SK-N-SH (cell line): ENCODE results near the gene PLOD1. TPM values are rescaled to one million over a fixed set of nuclear protein-coding genes. Genes with fewer than 3 reads are reported as not detected.

Experiments
- CTCF ChIA-PET: fragments of 300-600, 350-600 bp; formaldehyde crosslinking; extraction: SDS; loops from one replicate; lab custom pipeline; 2021; lab: Yijun Ruan, JAX
- POLR2A ChIA-PET: fragments of 350-600 bp; sonication (Branson Sonifier 250); formaldehyde crosslinking; extraction: SDS; loops from one replicate; lab custom pipeline; 2020; ENCODE audit warnings: antibody characterized with exemption, inconsistent platforms; lab: Yijun Ruan, JAX
- DNase-seq: peaks from one replicate; pipeline ENCODE4 v3.0.0; 2012
- H2AFZ ChIP-seq: fragments of 200-600 bp; sonication (generic); 2 replicates; pipeline ENCODE4 v1.8.1; 2016; ENCODE audit warnings: antibody characterized with exemption, mild to moderate bottlenecking, low read depth
- H3F3A ChIP-seq: fragments of 200-600 bp; sonication (generic); replicated peaks from 2 replicates; pipeline ENCODE3; 2016; ENCODE audit warnings: antibody characterized with exemption, mild to moderate bottlenecking; ENCODE audit not compliant: insufficient read depth
- H3K27ac ChIP-seq, 2 experiments: fragments of 200-500 bp in 1 of 2; fragments of 200-600 bp in 1 of 2; sonication (Bioruptor generic) in 1 of 2; sonication (generic), shearing (Covaris generic) in 1 of 2; 2 replicates each; pipeline versions ENCODE4 v1.5.1 to v1.6.1; 2014 to 2016; ENCODE audit warnings: low read depth in 2 of 2, inconsistent platforms in 1 of 2, low read length in 1 of 2, mild to moderate bottlenecking in 1 of 2, mixed read lengths in 1 of 2
- H3K27me3 ChIP-seq: fragments of 200-600 bp; sonication (generic), shearing (Covaris generic); 2 replicates; pipeline ENCODE4 v1.6.1; 2016; ENCODE audit warnings: mixed run types; ENCODE audit not compliant: insufficient read depth
- H3K36me3 ChIP-seq, 2 experiments: fragments of 200-500 bp in 1 of 2; fragments of 200-600 bp in 1 of 2; sonication (Bioruptor generic) in 1 of 2; sonication (generic) in 1 of 2; replicated peaks in 1 of 2; 2 replicates each; pipeline versions ENCODE3 to v1.5.1; 2014 to 2016; ENCODE audit warnings: low read length in 1 of 2, mild to moderate bottlenecking in 1 of 2; ENCODE audit not compliant: insufficient read depth in 2 of 2, control insufficient read depth in 1 of 2
- H3K4me1 ChIP-seq, 2 experiments: fragments of 200-500 bp in 1 of 2; fragments of 200-600 bp in 1 of 2; sonication (Bioruptor generic) in 1 of 2; sonication (generic), shearing (Covaris generic) in 1 of 2; 2 replicates each; pipeline versions ENCODE4 v1.5.1 to v1.6.1; 2014 to 2016; ENCODE audit warnings: low read depth in 1 of 2, low read length in 1 of 2, mixed run types in 1 of 2; ENCODE audit not compliant: insufficient read depth in 2 of 2, control insufficient read depth in 1 of 2
- H3K4me2 ChIP-seq: fragments of 200-600 bp; sonication (generic), shearing (Covaris generic); 2 replicates; pipeline ENCODE4 v1.6.1; 2017; ENCODE audit warnings: mixed run types
- H3K4me3 ChIP-seq, 2 experiments: fragments of 200-500 bp in 1 of 2; fragments of 200-600 bp in 1 of 2; sonication (Bioruptor generic) in 1 of 2; sonication (generic), shearing (Covaris generic) in 1 of 2; 2 replicates each; pipeline versions ENCODE4 v1.5.1 to v1.8.1; 2014 to 2016; ENCODE audit warnings: low read depth in 2 of 2, inconsistent platforms in 1 of 2, low read length in 1 of 2, mild to moderate bottlenecking in 1 of 2, mixed read lengths in 1 of 2, moderate library complexity in 1 of 2
- H3K79me2 ChIP-seq: fragments of 200-600 bp; sonication (generic); 2 replicates; pipeline ENCODE4 v1.8.1; 2017; ENCODE audit warnings: mild to moderate bottlenecking; ENCODE audit not compliant: insufficient read depth
- H3K9ac ChIP-seq: fragments of 200-600 bp; sonication (generic); 2 replicates; pipeline ENCODE4 v1.6.1; 2017; ENCODE audit warnings: mixed run types
- H3K9me2 ChIP-seq: fragments of 200-600 bp; sonication (generic); 2 replicates; pipeline ENCODE4 v1.6.1; 2017; ENCODE audit warnings: mixed run types
- H3K9me3 ChIP-seq: fragments of 200-600 bp; sonication (generic); 2 replicates; pipeline ENCODE4 v1.6.1; 2017; ENCODE audit warnings: mixed run types, mild to moderate bottlenecking, moderate library complexity
- H4K20me1 ChIP-seq: fragments of 200-600 bp; sonication (generic); 2 replicates; pipeline ENCODE4 v1.6.1; 2017; ENCODE audit warnings: mild to moderate bottlenecking, mixed run types; ENCODE audit not compliant: insufficient read depth
- CHD2 ChIP-seq: fragments of 150-350 bp; IDR thresholded peaks from 2 replicates; pipeline ENCODE4 v1.6.1; 2018; ENCODE audit warnings: low read length; ENCODE audit not compliant: partially characterized antibody
- ELF1 ChIP-seq: IDR thresholded peaks from 2 replicates; pipeline ENCODE4 v1.4.0; 2012
- EP300 ChIP-seq, 2 experiments: IDR thresholded peaks; 2 replicates each; pipeline versions ENCODE4 v1.4.0 to v1.6.1; 2012; ENCODE audit warnings: borderline replicate concordance in 1 of 2, low read depth in 1 of 2, low read length in 1 of 2
- GATA2 ChIP-seq: sonication (generic); formaldehyde crosslinking; IDR thresholded peaks from 2 replicates; pipeline ENCODE4 v1.5.0; 2020; ENCODE audit warnings: mild to moderate bottlenecking, missing genetic modification reagents
- IRF3 ChIP-seq: fragments of 150-350 bp; IDR thresholded peaks from 2 replicates; pipeline ENCODE4 v1.6.1; 2016; ENCODE audit warnings: mild to moderate bottlenecking, low read depth, low read length
- MAX ChIP-seq: IDR thresholded peaks from 2 replicates; pipeline ENCODE4 v1.4.0; 2012; ENCODE audit warnings: low read depth
- MEF2A ChIP-seq: IDR thresholded peaks from 2 replicates; pipeline ENCODE4 v1.4.0; 2012; ENCODE audit warnings: low read depth, borderline replicate concordance
- RCOR1 ChIP-seq: fragments of 150-350 bp; IDR thresholded peaks from 2 replicates; pipeline ENCODE4 v1.6.1; 2017; ENCODE audit warnings: antibody characterized with exemption, low read length
- RFX5 ChIP-seq: IDR thresholded peaks from 2 replicates; pipeline ENCODE4 v1.6.1; 2012; ENCODE audit warnings: mild to moderate bottlenecking, improper control_type of control experiment, low read length
- RXRA ChIP-seq: IDR thresholded peaks from 2 replicates; pipeline ENCODE4 v1.4.0; 2012; ENCODE audit warnings: low read depth, mild to moderate bottlenecking, borderline replicate concordance
- TCF12 ChIP-seq: IDR thresholded peaks from 2 replicates; pipeline ENCODE4 v1.4.0; 2012
- WGBS: methylation state at CpG from one replicate; pipeline ENCODE4 v1.1.6; 2017; ENCODE audit warnings: low lambda C conversion rate; 5-methylcytosine and 5-hydroxymethylcytosine counted together
- polyA plus RNA-seq, 3 experiments: library from polyadenylated mRNA; depleted of rRNA; stranded (reverse); fragments of >200 nt; gene quantifications; 2 replicates each; pipeline ENCODE4 v1.2.3, GENCODE V29; 2012

The PLOD1 gene
- polyA plus RNA-seq, 1 of the 3 experiments (the other 2 are of a cell fraction): 257 TPM

GRCh38 chr1:11998636-11999035 lies 64.1 kb downstream of the PLOD1 start:
- H3F3A ChIP-seq: peaks cover 6% of the 10 kb centered on the region
- no peaks in the 10 kb centered on the region for H3K27me3 ChIP-seq
- H3K4me2 ChIP-seq: no peak overlapping the region
- no peaks in the 10 kb centered on the region for H3K9me2 ChIP-seq
- TF ChIP-seq TCF12: no peak
- no peak for TF ChIP-seq RFX5
- TF ChIP-seq MAX: no peak
- no peak for TF ChIP-seq RCOR1
- no peak for TF ChIP-seq IRF3
- ChIA-PET POLR2A (no interaction called here), CTCF (interaction anchor here (0.6 to 1.0 kb wide), 2 partner anchors 18 to 762 kb away, joined by 3 read pairs; partner anchors contain the start of gene MFN2)
- DNase-seq: no peak
- H3K4me3 ChIP-seq: no peak overlapping the region
- H3K9ac ChIP-seq: no peak overlapping the region
- peaks cover 31 to 56% of the 10 kb centered on the region in 2 experiments for H3K36me3 ChIP-seq
- WGBS: 96% methylated on average over 5 of the region's 5 CpGs
- no peak overlapping the region for H3K27ac ChIP-seq
- no peak overlapping the region for H2AFZ ChIP-seq
- H3K9me3 ChIP-seq: no peaks in the 10 kb centered on the region
- no peaks in the 10 kb centered on the region for H3K79me2 ChIP-seq
- no peaks in the 10 kb centered on the region for H4K20me1 ChIP-seq
- no peaks in the 10 kb centered on the region for H3K4me1 ChIP-seq

- Histone ChIP-seq H3K4me1 (no peaks in the 10 kb centered on the region), H3K4me3 (no peak overlapping the region)
- DNase-seq: no peak
- TF ChIP-seq RXRA (no peak), RFX5 (no peak), MEF2A (no peak), ELF1 (no peak), EP300 (IDR thresholded peaks at IDR 0.05; ENCODE audit: borderline replicate concordance in 1 of 2, low read depth in 1 of 2, low read length in 1 of 2) (no peak), RCOR1 (no peak), CHD2 (no peak), GATA2 (CRISPR knock-in tag) (no peak)
- TF ChIP-seq, all 33 proteins: peak for 0
- H3K9me3 ChIP-seq: no peaks in the 10 kb centered on the region
- H3F3A ChIP-seq: peaks cover 6% of the 10 kb centered on the region
- H3K4me2 ChIP-seq: no peak overlapping the region
- no peaks in the 10 kb centered on the region for H4K20me1 ChIP-seq
- H3K36me3 ChIP-seq: peaks cover 32 to 58% of the 10 kb centered on the region in 2 experiments
- H2AFZ ChIP-seq: no peak overlapping the region
- H3K79me2 ChIP-seq: no peaks in the 10 kb centered on the region
- no peaks in the 10 kb centered on the region for H3K27me3 ChIP-seq
- ChIA-PET CTCF (interaction anchor here (1.0 kb wide), 1 partner anchor 19 kb away, joined by 3 read pairs; the partner anchor contains the start of gene MFN2), POLR2A (no interaction called here)
- no peak overlapping the region for H3K27ac ChIP-seq
- no peak overlapping the region for H3K9ac ChIP-seq
- H3K9me2 ChIP-seq: no peaks in the 10 kb centered on the region
- WGBS: 63% methylated on average over 3 of the region's 3 CpGs
Observed at GRCh38 chr1:11999236-11999635, 64.7 kb downstream of the PLOD1 start.
